Thyroid gland (tissue), 4 donors: ENCODE results near the gene NMNAT2.

Experiments used
- POLR2A ChIP-seq, 2 donors: fragments of 450-650 bp; IDR thresholded peaks; one replicate each; pipeline ENCODE4 v1.6.1; 2017; ENCODE audit warnings: antibody characterized with exemption in 2 of 2, mild to moderate bottlenecking in 2 of 2, moderate library complexity in 1 of 2
- TF ChIP-seq, protein P1 (sequence below), 6 experiments: fragments of 200-600 bp in 3 of 6; fragments of 450-650 bp in 3 of 6; sonication (generic) in 3 of 6; IDR thresholded peaks; one replicate each; pipeline ENCODE4 v1.5.1; 2016 to 2019; ENCODE audit warnings: antibody characterized with exemption in 6 of 6, mild to moderate bottlenecking in 2 of 6, inconsistent platforms in 1 of 6, moderate library complexity in 1 of 6

DNA sequence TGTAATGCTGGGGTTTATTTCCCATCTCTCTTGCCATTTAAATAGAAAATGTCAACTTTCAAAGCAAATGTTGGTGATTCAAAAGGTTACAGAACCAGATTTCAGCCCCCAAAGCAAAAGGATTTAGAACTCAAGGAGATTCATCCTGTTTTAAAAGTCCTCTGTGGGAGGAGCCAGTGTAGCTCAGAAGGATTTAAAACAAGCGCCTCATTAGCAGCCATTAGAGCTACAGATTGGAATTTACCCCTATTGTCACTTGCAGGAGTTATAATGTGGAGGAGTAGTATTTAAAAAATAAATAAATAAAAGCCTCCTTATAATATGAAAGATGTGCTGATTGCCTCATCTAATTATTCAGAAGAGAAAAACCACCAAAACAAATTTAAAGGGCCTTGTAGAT, 124.3 kb downstream of the NMNAT2 start:
- TF ChIP-seq, protein P1, sequence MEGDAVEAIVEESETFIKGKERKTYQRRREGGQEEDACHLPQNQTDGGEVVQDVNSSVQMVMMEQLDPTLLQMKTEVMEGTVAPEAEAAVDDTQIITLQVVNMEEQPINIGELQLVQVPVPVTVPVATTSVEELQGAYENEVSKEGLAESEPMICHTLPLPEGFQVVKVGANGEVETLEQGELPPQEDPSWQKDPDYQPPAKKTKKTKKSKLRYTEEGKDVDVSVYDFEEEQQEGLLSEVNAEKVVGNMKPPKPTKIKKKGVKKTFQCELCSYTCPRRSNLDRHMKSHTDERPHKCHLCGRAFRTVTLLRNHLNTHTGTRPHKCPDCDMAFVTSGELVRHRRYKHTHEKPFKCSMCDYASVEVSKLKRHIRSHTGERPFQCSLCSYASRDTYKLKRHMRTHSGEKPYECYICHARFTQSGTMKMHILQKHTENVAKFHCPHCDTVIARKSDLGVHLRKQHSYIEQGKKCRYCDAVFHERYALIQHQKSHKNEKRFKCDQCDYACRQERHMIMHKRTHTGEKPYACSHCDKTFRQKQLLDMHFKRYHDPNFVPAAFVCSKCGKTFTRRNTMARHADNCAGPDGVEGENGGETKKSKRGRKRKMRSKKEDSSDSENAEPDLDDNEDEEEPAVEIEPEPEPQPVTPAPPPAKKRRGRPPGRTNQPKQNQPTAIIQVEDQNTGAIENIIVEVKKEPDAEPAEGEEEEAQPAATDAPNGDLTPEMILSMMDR (IDR thresholded peaks at IDR 0.05), result no peak
- TF ChIP-seq POLR2A (IDR thresholded peaks at IDR 0.05), result no peak
